SK-N-MC (cell line): ENCODE measurements around the gene CHP1.

Experiments
- EZH2 ChIP-seq: fragments of 200-600 bp; sonication (generic); IDR thresholded peaks from one replicate; pipeline ENCODE4 v1.6.1; 2017; ENCODE audit warnings: antibody characterized with exemption
- FOXP2 ChIP-seq: optimal IDR thresholded peaks from 2 replicates; pipeline ENCODE3; 2011; ENCODE audit warnings: mild to moderate bottlenecking, moderate library complexity; ENCODE audit not compliant: insufficient read depth; ENCODE audit errors: extremely low read length, control extremely low read depth
- POLR2AphosphoS5 ChIP-seq: IDR thresholded peaks from 2 replicates; pipeline ENCODE4 v1.6.1; 2012; ENCODE audit warnings: mild to moderate bottlenecking, low read depth, low read length, borderline replicate concordance

- TF ChIP-seq EZH2 (no peak), POLR2AphosphoS5 (no peak), FOXP2 (no peak)
Observed at GRCh38 chr15:41304149-41304770, 73.2 kb downstream of the CHP1 start.
